ENCODE data around the gene MYH11. TPM values are rescaled to one million over a fixed set of nuclear protein-coding genes. Genes with fewer than 3 reads are reported as not detected.

Gene MYH11
- polyA plus RNA-seq, 1 donor (not counting 4 experiments of a cell fraction or from before 2014, with no cell fraction given) = not detected

GRCh38 chr16:15768201-15768600 lies 88.6 kb downstream of the MYH11 start:
- Histone ChIP-seq H3K9ac (ENCODE audit: control insufficient read depth, extremely low read depth, insufficient read depth, low read length) (no peak overlapping the region), H3K4me1 (ENCODE audit: control insufficient read depth, extremely low read depth, insufficient read depth, low read length) (no peaks in the 10 kb centered on the region), H3K9me1 (ENCODE audit: control insufficient read depth, extremely low read depth, insufficient read depth, low read length) (no peaks in the 10 kb centered on the region), H3K36me3 (ENCODE audit: control insufficient read depth in 2 of 2, extremely low read depth in 1 of 2, insufficient read depth in 2 of 2, low read length in 2 of 2) (no peaks in the 10 kb centered on the region), H2AFZ (ENCODE audit: control insufficient read depth, low read length) (no peak overlapping the region), H3K27ac (ENCODE audit: control insufficient read depth, insufficient read depth, low read length) (no peak overlapping the region), H3K4me3 (ENCODE audit: control insufficient read depth in 2 of 3, extremely low read depth in 1 of 3, insufficient read depth in 2 of 3, low read depth in 1 of 3, low read length in 3 of 3) (no peak overlapping the region), H4K20me1 (ENCODE audit: control insufficient read depth, extremely low read depth, insufficient read depth, low read length) (no peaks in the 10 kb centered on the region), H3K79me2 (ENCODE audit: control insufficient read depth, insufficient read depth, low read length) (no peaks in the 10 kb centered on the region), H3K9me3 (ENCODE audit: control insufficient read depth, low read depth, low read length) (no peaks in the 10 kb centered on the region), H3K27me3 (ENCODE audit: control insufficient read depth, extremely low read depth, insufficient read depth, low read length) (peaks cover 6% of the 10 kb centered on the region), H3K4me2 (ENCODE audit: control insufficient read depth, extremely low read depth, insufficient read depth, low read depth, low read length) (no peak overlapping the region)
- dilution Hi-C loops (cut with MboI; ENCODE audit: extremely low pct_ligation_motif_present, low sequenced_read_pairs) = no loop called here
- FAIRE-seq (no peak), DNase-seq (ENCODE audit: low read depth, low spot score) (no peak)
- TF ChIP-seq CTCF (optimal IDR thresholded peaks at IDR 0.05 in 1 of 3, IDR thresholded peaks at IDR 0.05 in 1 of 3, conservative IDR thresholded peaks at IDR 0.05 in 1 of 3; ENCODE audit: extremely low read depth in 1 of 3, insufficient read depth in 2 of 3, low read length in 3 of 3) = no peak
- no peak for TF ChIP-seq EZH2 (IDR thresholded peaks at IDR 0.05; ENCODE audit: low read length)

- dilution Hi-C loops (cut with MboI; ENCODE audit: extremely low pct_ligation_motif_present, low sequenced_read_pairs) = no loop called here
- Histone ChIP-seq H3K9me3 (ENCODE audit: control insufficient read depth, low read depth, low read length) (no peaks in the 10 kb centered on the region), H3K9me1 (ENCODE audit: control insufficient read depth, extremely low read depth, insufficient read depth, low read length) (no peaks in the 10 kb centered on the region), H3K79me2 (ENCODE audit: control insufficient read depth, insufficient read depth, low read length) (no peaks in the 10 kb centered on the region), H3K36me3 (ENCODE audit: control insufficient read depth in 2 of 2, extremely low read depth in 1 of 2, insufficient read depth in 2 of 2, low read length in 2 of 2) (no peaks in the 10 kb centered on the region), H3K4me2 (ENCODE audit: control insufficient read depth, extremely low read depth, insufficient read depth, low read depth, low read length) (no peak overlapping the region), H3K27ac (ENCODE audit: control insufficient read depth, insufficient read depth, low read length) (no peak overlapping the region), H4K20me1 (ENCODE audit: control insufficient read depth, extremely low read depth, insufficient read depth, low read length) (no peaks in the 10 kb centered on the region), H3K4me1 (ENCODE audit: control insufficient read depth, extremely low read depth, insufficient read depth, low read length) (no peaks in the 10 kb centered on the region), H2AFZ (ENCODE audit: control insufficient read depth, low read length) (no peak overlapping the region), H3K9ac (ENCODE audit: control insufficient read depth, extremely low read depth, insufficient read depth, low read length) (no peak overlapping the region), H3K27me3 (ENCODE audit: control insufficient read depth, extremely low read depth, insufficient read depth, low read length) (peaks cover 6% of the 10 kb centered on the region), H3K4me3 (ENCODE audit: control insufficient read depth in 2 of 3, extremely low read depth in 1 of 3, insufficient read depth in 2 of 3, low read depth in 1 of 3, low read length in 3 of 3) (no peak overlapping the region)
- FAIRE-seq (no peak), DNase-seq (ENCODE audit: low read depth, low spot score) (no peak)
- no peak for TF ChIP-seq CTCF (optimal IDR thresholded peaks at IDR 0.05 in 1 of 3, IDR thresholded peaks at IDR 0.05 in 1 of 3, conservative IDR thresholded peaks at IDR 0.05 in 1 of 3; ENCODE audit: extremely low read depth in 1 of 3, insufficient read depth in 2 of 3, low read length in 3 of 3)
- TF ChIP-seq EZH2 (IDR thresholded peaks at IDR 0.05; ENCODE audit: low read length) = no peak
Measured at GRCh38 chr16:15766918-15767317, 89.9 kb downstream of the MYH11 start.
